NCI-H1694 (cell line): ENCODE data around the gene GDF7.

Experiments used
- DNase-seq: peaks from one replicate; lab custom pipeline; 2025; lab: John Stamatoyannopoulos, UW

Gene GDF7

DNA sequence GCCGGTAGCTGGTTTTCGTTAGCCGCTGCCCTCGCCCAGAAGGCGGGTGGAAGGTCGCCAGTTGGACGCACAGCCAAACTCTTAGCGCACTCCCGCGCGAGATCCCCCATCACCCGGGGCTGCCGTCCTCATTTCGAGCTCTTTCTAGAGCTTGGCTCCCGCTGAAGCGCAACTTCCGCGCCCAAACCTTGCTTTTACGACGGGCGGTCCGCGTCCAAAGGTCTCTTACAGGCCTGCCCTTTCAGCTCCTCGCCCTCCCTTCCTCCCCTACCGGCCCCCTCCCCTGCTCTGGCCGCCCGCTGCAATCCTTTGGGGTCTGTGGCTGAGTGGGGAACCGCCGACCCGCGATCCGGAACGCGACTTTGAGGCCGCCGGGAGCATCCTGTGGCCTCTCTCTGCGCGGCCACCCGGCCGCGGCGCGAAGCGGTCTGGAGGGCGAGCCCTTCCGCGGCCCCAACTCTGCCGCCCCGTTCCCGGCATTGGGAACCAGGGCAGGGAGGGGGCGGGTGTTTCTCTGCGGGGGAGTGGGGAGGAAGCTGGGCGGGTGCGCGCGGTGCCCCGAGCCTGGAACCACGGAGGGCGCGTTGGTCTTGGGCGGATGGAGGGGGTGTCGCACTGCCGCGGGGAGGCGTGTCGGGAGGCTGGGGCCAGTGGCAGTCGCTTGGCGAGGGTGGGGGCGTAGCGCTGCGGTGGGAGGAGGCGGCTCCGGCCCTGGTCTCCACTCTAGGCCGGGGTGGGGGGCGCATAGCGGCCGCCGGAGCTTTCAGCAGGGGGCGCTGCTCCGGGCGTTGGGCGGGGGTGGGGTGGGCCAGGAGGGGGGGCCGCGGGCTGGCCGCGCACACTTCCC lies at the start of gene GDF7:
Gene GDF7, plus strand, starts transcription at position 841 of the 847 bp plus-strand sequence. CDS start 96 bp downstream, outside the sequence.
- no peak for DNase-seq

DNA sequence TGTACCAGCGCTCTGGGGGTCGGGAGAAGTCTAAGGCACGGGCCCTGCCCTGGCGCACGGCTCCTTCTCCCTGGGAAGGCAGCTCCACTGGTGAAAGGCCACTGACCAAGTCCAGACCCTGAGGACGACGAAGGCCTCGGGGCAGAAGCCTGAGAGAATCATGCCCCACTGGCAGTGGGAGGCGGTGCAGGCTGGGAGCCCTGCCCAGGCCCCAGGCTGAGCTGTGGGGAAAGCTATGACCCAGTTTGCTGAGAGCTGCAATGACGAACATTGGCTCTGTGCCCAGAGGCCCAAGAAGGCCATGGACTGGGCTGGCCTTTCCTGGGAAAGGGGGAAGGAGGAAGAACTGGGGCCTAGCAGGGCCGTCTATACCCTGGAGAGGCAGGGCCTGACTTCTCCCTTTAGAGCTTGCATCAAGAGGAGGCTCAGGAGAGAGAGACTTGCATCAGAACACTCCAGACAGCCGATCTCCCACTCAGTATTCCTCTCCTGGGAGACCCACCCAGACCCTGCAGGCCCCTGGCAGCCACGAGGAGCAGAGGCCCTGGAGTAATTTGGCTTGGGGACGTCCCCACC lies 49.0 kb upstream of the GDF7 start:
- no peak for DNase-seq

- no peak for DNase-seq
Measured at GRCh38 chr2:20618468-20618885, 48.5 kb upstream of the GDF7 start.

DNA sequence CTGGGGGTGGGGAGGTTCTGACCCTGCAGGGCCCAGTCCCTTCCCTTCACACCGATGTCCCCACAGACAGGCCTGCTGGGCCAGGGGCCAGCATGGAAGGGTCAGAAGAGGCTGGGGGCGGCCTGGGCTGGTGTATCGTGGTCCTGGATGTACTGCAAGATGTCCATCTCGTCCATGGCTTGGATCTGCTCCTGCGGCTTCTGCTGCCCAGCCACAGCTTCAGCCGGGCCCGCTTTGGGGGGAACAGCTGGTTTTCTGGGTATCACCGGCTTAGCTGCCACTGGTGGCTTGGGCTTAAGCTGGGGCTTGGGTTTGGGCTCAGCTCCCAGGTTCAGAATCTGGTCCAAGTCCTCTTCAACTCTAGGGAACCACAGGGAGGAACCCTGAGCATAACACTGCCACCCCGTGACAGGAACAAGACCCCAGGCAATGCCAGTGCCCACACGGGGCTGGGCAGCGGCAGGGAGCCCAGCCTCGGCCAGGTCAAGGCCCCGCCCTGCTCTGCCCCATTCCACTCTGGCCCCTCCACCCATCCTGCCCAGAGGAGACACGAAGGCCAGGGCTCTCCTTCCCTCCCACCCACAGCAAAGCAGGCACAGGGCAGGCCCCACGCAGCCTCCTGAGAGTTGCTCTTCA lies 47.9 kb upstream of the GDF7 start:
- no peak for DNase-seq

DNA sequence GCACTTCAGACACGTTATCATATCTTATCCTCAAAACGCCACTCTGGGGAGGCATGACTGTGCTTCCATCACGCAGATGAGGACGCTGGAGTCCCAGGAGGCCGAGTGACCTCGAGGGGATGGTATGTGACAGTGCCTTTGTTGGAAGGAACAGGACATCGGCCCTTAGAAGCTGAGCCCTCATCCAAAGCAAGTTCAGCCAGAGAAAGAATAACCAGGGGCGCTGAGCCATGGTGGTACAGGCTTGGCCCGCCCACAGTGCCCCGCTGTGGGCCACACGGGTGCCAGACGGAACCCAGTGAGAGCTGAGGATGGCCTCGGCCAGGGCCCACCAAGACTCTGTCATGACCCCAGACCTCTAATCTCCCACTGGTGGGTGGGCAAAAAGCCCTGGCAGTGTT lies 47.3 kb upstream of the GDF7 start:
- no peak for DNase-seq

- DNase-seq = no peak
Measured at GRCh38 chr2:20620271-20620681, 46.7 kb upstream of the GDF7 start.

GRCh38 chr2:20620696-20621365 lies 46.1 kb upstream of the GDF7 start:
- no peak for DNase-seq

DNA sequence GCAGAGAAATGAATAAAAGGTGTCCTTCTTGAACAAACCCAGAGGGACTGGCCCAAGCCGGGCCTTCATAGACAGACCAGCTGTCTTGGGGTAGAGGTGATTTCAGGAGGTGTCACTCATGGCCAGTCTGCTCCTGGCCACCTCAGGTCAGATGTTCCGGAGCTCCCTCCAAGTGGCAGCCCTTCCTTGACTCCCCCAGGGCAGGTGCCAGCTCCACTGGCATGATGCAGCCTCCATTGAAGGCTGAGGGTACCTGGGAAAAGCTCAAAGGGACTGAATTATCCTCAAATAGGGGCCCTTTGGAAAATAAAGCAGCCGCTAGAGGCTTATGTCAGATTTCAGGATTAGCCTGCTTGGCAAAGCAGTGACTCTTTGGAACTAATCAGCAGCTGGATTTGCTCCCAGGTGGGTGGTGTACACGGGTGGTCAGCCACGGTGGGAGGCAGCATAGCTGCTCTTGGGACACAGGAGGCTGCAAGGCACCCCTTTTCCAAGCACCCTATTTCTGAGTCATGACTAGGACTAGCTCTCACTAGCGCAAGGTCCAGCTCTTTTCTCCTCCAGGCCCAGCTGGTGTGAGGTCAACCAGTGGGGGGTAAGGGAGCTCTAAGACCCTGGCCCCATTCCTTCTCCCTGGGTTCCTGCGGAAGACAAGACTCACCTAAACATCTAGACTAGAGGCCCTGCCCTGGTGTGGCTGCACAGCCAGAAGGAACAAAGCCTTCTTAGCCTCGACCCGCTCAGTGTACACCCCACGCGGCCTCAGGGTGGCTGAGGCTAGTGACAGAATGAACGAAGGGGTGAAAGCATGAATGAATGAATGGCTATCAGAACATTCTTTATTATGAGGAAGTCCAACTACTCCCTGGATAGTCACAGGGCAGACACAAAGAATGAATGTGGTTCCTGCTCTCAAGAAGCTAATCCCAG lies 45.3 kb upstream of the GDF7 start:
- DNase-seq = no peak

DNA sequence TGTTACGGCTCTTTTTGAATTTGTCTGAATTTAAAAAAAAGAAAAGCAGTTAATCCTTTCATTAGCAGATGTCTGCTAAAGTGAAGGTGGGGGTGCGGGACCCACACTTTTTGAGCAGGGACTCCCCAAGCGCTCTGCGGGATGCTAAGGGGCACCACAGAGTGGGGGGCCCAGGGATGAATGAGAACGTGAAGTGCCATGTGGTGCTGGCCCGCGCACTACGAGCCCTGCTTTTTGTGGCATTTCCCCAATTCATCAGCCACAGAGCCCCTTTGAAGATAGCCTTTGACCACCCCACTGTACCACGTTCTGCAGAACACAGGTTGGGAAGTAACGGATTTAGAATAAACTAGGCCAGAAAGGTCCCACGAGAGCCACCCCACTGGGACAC lies 44.7 kb upstream of the GDF7 start:
- no peak for DNase-seq

DNA sequence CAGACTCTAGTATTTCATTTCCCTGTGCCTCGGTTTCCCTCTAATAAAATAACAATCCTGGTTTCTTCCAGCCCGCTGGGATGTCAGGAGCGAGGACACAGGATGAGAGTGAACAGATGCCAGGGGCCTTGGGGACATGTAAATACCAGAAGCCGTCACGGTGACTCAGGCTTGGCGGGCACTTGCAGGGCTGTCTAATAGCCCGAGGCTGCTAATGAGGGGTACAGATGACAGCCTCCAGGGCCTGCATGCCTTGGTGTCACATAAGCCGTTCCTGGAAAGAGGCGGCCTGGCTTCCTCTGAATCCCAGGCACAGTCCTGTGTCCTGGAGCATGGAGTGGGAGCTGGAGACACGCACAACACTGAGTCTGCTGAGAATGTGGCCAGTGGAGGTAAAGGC lies 44.2 kb upstream of the GDF7 start:
- DNase-seq = peak; percentile 96

GRCh38 chr2:20623241-20623640 lies 43.7 kb upstream of the GDF7 start:
- DNase-seq = no peak

DNA sequence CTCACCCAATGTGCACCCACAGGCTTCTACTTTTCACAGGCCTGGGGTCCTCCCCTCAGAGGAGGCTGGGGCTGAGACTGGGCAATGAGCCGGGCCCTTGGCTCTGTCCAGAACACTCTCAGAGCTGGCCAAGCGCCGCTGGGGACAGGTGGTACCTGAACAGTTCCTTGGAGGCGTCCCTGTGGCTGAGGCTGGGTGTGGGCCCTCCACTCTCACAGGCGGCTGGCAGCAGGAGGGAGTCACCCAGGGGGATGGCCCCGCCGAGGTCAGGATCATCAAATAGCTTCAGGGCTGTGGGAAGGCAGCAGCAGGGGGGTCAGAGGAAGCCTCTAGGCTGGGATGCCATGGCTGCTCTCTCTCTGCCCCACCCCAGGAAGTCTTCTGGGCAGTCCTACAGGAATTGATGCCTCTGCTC lies 43.2 kb upstream of the GDF7 start:
- no peak for DNase-seq

- no peak for DNase-seq
Measured at GRCh38 chr2:20624156-20624883, 42.6 kb upstream of the GDF7 start.

- DNase-seq = no peak
Measured at GRCh38 chr2:20624884-20625485, 42.0 kb upstream of the GDF7 start.

DNA sequence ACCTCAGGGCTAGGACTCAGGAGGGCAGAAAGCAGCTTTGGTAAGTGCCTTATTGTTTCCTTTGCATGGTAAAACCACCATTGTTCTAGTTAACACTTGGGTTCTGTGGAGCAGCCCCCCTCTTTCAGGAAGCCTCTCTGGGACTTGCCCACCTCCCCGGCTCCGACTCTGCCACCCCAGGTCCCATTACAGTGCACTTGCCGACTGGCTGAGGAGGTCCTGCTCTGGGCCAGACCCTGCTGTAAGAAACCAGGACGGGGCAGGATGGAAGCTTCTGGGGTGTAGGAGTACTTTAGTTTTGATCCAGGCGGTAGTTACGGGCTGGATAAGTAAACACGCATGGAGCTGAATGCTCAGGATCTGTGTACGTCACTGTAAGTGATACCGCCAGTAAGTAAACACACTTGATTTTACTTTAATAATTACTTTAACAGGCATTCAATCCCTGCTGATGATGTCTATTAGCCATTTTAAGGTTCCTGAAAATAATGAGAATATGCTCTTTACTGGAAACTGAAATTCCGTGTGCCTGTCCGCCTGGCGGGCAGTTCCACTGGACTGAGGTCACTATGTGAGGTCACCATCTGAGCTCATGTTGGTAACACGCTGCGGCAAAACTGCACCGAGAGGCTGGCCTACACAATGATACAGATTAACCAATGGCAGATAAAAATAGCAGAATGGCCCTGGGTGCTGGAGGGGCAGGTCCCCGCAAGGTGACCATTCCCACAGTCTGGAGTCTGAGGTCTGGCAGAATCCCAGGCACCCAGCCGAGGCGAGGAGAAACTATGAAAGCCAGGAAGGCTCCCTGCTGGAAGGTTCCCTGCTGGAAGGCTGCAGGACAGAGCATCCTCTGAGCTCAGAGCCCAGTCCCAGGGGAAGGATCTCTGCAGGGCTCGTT lies 41.2 kb upstream of the GDF7 start:
- no peak for DNase-seq

- no peak for DNase-seq
Measured at GRCh38 chr2:20626392-20626697, 40.6 kb upstream of the GDF7 start.

DNA sequence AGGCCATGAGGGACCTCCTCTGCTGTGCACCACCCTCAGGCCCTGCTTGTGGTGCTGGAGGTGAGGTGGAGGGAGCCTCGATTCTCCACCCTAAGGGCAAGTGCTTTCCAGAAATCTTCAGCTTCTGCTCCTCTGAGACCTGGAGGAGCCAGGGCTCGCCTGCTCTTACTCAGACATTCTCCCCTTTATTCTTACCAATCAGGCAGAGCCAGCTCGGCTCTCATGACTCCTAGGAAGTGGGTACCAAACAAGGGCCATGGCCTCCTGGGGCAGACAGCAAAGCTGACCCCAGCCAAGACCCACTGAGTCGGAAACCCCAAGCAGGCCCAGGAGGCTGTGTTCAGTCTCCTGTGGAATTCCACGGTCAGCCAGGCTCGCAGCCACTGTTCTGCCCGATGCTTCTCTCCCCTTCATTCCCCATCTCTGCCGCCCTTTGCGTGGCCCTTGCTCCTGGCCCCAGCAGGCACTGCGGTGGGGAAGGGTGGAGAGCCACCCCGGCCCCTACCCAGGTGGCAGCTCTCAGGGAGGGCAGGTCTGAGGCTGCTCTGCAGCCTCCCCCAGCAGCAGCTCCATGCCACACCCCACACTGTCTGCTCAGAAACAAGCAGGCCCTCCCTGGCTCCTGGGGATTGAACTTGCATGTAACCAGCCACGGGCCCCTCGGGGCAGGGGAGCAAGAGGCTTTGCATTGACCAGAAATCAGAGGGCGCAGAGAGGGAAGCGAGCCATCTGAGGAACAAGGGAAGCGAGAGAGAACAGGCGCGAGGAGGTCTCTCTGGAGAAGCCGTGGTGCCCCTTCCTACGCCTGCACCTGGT lies 40.0 kb upstream of the GDF7 start:
- DNase-seq = no peak

DNA sequence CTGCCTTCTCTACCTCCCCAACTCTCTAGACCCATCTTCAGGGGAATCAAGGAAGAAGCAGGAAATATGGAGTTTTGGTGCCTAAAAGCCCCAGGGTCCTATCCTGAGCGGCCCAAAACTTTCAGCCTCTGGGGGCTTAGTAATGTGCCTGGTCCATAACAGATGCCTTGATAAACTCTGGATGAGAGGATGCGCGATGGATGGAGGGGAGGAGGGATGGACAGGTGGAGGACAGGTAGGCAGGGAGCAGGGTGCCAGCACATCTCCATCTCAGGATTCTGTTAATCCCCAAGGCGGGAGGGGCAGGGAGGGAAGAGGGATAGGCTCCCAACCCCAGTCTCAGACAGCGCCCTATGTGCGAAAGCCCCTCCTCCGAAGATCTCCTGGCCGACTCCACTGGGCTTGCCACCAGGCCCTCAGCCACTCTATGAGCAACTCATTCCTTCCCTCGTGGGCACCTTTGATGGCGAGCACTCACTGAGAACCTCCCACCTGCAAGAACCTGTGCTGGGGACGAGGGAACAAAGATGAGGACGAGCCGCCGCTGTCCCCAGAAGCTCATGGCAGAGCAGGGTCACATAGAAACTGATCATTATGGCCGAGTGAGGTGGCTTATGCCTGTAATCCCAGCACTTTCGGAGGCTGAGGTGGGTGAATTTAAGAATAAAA lies 39.1 kb upstream of the GDF7 start:
- no peak for DNase-seq
